NCI-H1092 (cell line): ENCODE data around the gene RPL7A.
"Not testable (repeated sequence)": the region's sequence is repeated elsewhere in the genome, so short reads cannot be mapped to it uniquely, and the experiment has no call there.

Experiments used
- DNase-seq: peaks from one replicate; lab custom pipeline; 2025; lab: John Stamatoyannopoulos, UW

Gene RPL7A

DNA sequence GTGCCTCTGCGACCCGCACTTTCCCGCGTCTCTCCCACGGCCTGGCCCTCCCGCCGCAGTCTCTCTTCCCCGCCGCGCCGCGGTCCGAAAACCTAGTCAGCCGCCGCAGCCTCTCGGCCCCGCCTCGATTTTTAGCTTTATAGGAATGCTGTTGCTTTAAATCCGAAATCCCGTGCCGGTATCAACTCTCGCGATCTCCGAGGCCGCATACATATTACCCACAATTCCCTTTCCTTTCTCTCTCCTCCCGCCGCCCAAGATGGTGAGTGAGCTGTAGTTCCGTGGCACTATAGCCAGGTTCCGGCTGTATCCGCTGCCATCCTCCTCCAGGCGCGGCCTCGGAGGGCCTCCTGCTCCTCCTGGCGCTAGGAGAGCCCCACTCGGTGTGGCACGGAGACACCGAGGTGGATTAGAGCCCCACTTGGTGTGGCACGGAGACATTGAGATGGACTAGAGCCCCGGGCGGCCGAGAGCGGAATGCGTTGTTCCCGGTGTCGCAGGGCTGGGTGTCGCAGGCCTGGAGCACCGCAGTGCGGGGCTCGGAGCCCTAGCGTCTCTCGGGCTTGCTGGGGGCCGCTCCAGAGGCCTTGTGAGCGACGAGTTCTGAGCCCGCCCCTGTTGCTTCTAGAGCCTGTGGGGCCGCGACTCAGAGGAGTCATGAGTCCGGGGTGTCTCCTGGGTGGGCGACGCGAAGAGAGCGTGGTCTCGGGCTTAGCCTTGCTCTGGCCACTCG lies at the start of gene RPL7A, which contains the start of gene MED22:
TSS of gene RPL7A (plus strand) at position 234 of the 733 bp plus-strand sequence. CDS start at position 260, 26 bp downstream.
TSS of gene MED22 (minus strand) at position 147 of the 733 bp plus-strand sequence. CDS start 1,469 bp downstream, outside the sequence.
- peak; percentile 94 for DNase-seq

- not testable (repeated sequence) for DNase-seq
Observed at GRCh38 chr9:133299996-133300395, 48.0 kb upstream of the RPL7A start.

DNA sequence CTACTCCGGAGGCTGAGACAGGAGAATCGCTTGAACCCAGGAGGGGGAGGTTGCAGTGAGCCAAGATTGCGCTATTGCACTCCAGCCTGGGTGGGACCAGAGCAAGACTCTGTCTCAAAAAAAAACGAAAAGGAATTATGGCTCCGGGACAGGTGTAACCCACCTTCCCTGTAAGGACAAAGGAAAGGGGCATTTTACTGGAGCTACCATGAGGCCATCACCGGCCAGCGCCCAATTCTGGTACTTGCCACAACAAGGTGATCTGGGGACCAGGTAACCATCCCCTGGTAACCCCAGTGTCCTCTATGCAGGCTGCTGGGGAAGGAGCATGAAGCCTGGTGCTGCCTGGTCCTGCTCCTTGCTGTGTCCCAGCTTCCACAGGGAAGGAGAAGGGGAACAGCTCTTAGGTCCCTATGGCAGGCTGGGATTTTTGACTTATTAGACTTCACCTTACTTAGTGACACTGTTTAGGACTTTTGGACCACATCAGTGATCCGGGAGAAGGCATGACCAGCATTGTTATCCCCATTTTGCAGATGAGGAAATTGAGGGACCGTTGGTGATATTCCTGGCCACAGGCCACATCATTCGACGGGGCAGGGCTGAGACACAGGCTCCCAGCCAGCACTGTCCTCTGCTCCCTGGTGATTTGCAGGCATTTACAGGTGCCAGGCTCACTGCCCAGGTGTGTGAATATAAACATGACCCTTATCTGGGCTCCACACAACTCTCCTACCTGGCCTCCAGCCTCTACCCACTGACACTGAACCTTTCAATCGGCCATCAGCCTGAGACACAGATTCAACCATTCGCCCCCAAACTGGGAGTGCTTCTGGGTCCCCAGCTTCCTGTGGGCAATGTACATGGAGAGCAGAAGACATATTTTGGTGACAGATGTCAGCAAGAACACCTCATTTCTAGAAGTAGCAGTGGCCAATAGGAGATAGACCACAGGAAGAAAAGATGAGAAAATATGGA lies 46.5 kb upstream of the RPL7A start:
- DNase-seq, result no peak

DNA sequence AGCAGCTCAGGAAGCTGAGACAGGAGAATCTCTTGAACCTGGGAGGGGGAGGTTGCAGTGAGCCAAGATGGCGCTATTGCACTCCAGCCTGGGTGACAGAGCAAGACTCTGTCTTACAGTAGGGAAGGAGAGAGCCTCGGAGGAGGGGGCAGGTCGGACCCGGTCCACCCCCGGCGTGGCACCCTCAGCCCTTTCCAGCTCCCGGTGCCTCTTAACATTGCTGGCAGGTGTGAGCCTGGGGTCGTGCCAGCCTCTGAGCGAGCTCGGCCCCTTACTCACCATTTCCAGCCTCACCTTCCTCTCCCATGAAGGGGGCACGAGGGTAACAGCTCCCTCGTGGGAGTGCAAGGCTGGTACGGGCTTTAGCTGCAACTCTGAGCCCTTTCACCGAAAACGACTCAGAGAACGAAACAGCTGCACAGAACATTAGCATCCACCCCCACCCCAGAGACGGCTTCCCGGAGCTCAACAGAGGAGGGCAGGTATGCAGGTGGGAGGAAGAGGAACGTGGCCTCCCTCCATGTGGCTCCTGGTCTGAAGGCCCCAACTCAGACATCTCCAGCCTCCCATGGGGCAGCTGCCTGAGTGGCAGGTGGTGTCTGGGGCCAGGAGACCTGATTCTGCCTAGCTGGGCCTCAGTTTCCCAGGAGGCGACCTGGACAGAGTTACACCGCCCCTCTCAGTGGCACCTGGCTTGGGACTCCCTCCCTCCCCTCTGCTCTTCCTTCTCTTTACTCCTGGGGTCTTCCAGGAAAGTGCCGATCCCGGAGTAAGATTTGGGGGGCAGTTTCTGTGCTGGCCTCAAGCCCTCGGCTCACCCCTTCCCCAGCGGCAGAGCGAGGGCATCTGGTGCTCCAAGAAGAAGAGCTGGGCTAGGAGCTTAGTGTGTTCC lies 44.5 kb upstream of the RPL7A start:
- DNase-seq, result no peak

- DNase-seq, result no peak
Observed at GRCh38 chr9:133304158-133304470, 43.9 kb upstream of the RPL7A start.

- no peak for DNase-seq
Observed at GRCh38 chr9:133304477-133305377, 43.3 kb upstream of the RPL7A start.

GRCh38 chr9:133305731-133306130 lies 42.3 kb upstream of the RPL7A start:
- DNase-seq, result no peak

DNA sequence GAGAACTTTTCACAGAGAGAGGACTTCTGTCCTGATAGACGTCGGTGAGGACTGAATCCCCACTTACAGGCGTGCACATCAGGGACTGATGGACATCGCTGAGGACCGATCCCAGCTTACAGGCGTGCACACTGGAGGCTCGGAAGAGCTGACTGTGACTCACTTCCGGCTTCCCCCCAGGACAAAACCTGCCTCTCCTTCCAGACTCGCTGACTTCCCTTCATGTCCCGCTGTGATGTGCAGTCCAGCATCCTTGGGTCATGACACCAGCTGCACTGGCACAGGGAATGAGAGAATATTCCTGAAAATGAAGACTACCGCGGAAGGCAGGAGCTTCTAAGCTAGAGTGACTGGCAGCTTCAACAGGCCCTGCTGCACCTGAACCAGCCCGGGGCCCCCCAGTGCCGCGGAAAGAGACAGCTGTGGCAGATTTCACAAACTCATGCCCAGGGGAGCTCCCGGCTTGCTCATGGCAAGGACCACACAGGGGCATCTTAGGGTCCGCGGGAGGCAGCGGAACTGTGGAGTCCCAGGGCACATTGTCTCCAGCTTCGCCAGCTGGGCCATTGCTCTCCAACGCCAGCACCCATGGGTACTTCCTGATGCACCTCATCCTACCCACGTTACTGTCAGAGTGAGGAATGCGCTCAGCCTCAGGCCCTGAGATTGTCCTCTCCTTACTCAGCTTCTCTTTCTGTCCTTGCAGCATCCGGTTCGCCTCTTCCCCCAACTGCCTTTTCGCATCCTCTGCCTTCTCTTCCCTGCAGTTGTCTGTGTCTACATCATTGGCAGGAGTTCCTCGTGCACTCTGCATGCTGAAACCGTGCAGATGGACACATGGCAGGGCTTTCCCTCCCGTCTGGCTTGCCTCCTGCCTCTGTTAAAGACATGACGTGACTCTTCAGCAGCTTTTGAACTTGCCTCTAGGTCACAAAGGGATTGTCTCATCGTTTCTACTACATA lies 41.5 kb upstream of the RPL7A start:
- no peak for DNase-seq

DNA sequence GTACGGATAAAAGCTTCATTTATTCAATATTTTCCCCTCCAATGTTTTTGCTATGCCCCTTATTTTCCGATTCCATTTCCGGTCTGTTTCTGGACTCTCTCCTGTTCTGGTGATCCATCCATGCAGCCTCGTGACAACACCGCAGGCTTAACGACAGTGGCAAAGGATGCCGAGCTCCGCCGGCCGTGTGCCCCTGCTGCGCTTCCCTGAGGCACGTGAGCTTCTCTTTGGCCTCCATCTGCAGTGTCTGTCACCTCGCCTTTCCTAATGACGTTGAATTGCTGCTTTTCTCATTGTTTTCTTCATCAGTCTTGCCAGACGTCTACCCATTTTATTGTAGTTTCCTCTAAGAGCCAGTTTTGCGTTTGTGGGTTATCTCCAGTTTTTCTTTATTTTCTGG lies 40.7 kb upstream of the RPL7A start:
- DNase-seq, result no peak

- no peak for DNase-seq
Observed at GRCh38 chr9:133309608-133310007, 38.4 kb upstream of the RPL7A start.

GRCh38 chr9:133315997-133316396 lies 32.0 kb upstream of the RPL7A start:
- DNase-seq, result no peak

GRCh38 chr9:133317551-133317950 lies 30.5 kb upstream of the RPL7A start:
- DNase-seq, result not testable (repeated sequence)

GRCh38 chr9:133320421-133320881 lies 27.6 kb upstream of the RPL7A start:
- no peak for DNase-seq

- no peak for DNase-seq
Observed at GRCh38 chr9:133321411-133321935, 26.5 kb upstream of the RPL7A start.

GRCh38 chr9:133322701-133323100 lies 25.3 kb upstream of the RPL7A start:
- no peak for DNase-seq

GRCh38 chr9:133323211-133323610 lies 24.8 kb upstream of the RPL7A start:
- DNase-seq, result no peak

DNA sequence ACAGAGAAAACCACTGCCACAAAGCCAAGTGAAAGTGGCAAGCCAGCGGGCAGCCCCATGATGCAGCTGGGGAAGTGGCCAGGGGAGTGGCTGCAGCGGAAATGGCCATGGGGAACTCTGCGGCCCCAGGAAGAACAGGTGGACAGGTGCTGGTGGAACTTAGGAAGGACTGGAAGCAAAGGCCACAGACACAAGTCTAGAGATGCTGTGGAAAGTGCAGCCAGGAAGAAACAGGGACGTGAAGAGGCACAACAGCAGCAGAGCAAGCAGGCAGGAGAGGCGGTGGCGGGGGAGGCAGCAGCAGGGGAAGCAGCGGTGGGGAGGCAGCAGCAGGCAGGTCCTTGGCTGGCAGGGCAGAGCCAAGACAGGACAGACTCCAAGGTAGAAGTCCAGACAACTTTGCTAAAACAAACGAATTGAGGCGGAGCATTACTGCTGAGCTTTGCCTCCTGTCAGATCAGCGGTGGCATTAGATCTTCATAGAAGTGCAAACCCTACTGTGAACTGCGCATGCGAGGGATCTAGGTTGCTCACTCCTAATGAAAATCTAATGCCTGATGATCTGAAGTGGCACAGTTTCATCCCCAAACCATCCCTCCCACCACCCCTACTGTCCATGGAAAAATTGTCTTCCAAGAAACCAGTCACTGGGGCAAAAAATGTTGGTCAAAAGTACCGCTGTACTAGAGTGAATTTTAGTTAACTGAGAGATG lies 23.9 kb upstream of the RPL7A start:
- DNase-seq, result no peak

- not testable (repeated sequence) for DNase-seq
Observed at GRCh38 chr9:133327021-133327420, 21.0 kb upstream of the RPL7A start.
